Testis (tissue), 3 donors: ENCODE measurements around the gene ELOVL1. TPM values are rescaled to one million over a fixed set of nuclear protein-coding genes. Genes with fewer than 3 reads are reported as not detected.

Experiments used
- DNase-seq: peaks from one replicate; pipeline ENCODE4 v3.0.0-alpha.2; 2019
- H3K27ac ChIP-seq, 2 donors: fragments of 200-600 bp; sonication (generic); one replicate each; pipeline ENCODE4 v1.5.1; 2019
- H3K27me3 ChIP-seq: fragments of 200-600 bp; sonication (generic); one replicate; pipeline ENCODE4 v1.5.1; 2019
- H3K36me3 ChIP-seq: fragments of 200-600 bp; sonication (generic); one replicate; pipeline ENCODE4 v1.5.1; 2017; ENCODE audit warnings: low read depth; ENCODE audit errors: missing control alignments
- H3K4me1 ChIP-seq: fragments of 200-600 bp; sonication (generic); one replicate; pipeline ENCODE4 v1.5.1; 2019
- H3K4me3 ChIP-seq, 2 donors: fragments of 200-600 bp; sonication (generic); one replicate each; pipeline ENCODE4 v1.5.1; 2017 to 2019
- H3K9me3 ChIP-seq: fragments of 200-600 bp; sonication (generic); one replicate; pipeline ENCODE4 v1.5.1; 2017
- POLR2A ChIP-seq: fragments of 450-650 bp; IDR thresholded peaks from one replicate; pipeline ENCODE4 v1.6.1; 2017; ENCODE audit warnings: antibody characterized with exemption, mild to moderate bottlenecking, moderate library complexity
- WGBS, 2 donors: methylation state at CpG; one replicate each; pipeline ENCODE4 v1.1.5; 2018; 5-methylcytosine and 5-hydroxymethylcytosine counted together
- intact Hi-C: fragments of 100-400 bp; cut with DNase I; formaldehyde crosslinking; loops from one replicate; pipeline ENCODE4 v1.15.1; 2023; ENCODE audit warnings: low total_unique reads
- polyA plus RNA-seq: library from polyadenylated mRNA; stranded (reverse); fragments of 350-450 nt; fragmentation: Illumina TruSeq; extraction: RNeasy Lipid Tissue Mini Kit (QIAGEN cat#74804); gene quantifications from one replicate; pipeline ENCODE4 v1.2.3, GENCODE V29; 2014; ENCODE audit warnings: low read depth, low replicate concordance; ENCODE audit not compliant: insufficient read depth
- total RNA-seq, 2 donors: library from RNA; depleted of rRNA; stranded (reverse); fragments of >200 nt; gene quantifications; one replicate each; pipeline ENCODE4 v1.2.3, GENCODE V29; 2016
- TF ChIP-seq, protein P1 (sequence below), 3 experiments: fragments of 450-650 bp in 2 of 3; fragments of 200-600 bp in 1 of 3; sonication (generic) in 1 of 3; IDR thresholded peaks; one replicate each; pipeline ENCODE4 v1.5.1; 2016 to 2019; ENCODE audit warnings: antibody characterized with exemption in 3 of 3, mild to moderate bottlenecking in 2 of 3, moderate library complexity in 1 of 3

Gene ELOVL1
- total and polyA plus RNA-seq, 3 donors from 2014 or later: 30.6 to 51.5 (median 40.1) TPM

DNA sequence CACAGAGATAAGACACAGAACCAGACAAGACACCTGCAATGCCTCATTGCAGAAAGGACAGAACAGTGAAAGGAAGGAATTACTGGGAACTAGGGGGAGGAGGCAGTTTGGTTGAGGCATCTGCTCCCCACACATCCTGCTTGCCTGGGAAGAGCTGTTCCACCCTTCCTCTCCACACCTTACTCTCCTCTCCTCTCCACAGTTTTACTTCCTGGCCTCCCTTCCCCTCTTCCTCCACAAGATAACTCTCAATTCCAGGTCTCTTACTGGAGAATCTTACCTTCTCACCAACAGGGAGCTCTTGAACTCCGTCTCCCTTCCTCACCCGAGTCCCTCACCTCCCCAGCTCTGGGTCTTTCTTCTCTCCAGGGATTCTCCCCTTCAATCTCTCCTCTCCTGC is 2.1 kb downstream of the ELOVL1 start:
- no peaks in the 10 kb centered on the region for H3K27me3 ChIP-seq
- 81 to 90% methylated on average over 2 of the region's 2 CpGs for WGBS, 2 donors
- no peak overlapping the region for H3K27ac ChIP-seq
- H3K4me1 ChIP-seq: peaks cover 18% of the 10 kb centered on the region
- no peak for DNase-seq
- H3K4me3 ChIP-seq: no peak overlapping the region
- intact Hi-C loops: no loop called here
- TF ChIP-seq, protein P1, sequence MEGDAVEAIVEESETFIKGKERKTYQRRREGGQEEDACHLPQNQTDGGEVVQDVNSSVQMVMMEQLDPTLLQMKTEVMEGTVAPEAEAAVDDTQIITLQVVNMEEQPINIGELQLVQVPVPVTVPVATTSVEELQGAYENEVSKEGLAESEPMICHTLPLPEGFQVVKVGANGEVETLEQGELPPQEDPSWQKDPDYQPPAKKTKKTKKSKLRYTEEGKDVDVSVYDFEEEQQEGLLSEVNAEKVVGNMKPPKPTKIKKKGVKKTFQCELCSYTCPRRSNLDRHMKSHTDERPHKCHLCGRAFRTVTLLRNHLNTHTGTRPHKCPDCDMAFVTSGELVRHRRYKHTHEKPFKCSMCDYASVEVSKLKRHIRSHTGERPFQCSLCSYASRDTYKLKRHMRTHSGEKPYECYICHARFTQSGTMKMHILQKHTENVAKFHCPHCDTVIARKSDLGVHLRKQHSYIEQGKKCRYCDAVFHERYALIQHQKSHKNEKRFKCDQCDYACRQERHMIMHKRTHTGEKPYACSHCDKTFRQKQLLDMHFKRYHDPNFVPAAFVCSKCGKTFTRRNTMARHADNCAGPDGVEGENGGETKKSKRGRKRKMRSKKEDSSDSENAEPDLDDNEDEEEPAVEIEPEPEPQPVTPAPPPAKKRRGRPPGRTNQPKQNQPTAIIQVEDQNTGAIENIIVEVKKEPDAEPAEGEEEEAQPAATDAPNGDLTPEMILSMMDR (IDR thresholded peaks at IDR 0.05): no peak
- no peak for TF ChIP-seq POLR2A
- H3K9me3 ChIP-seq: no peaks in the 10 kb centered on the region
- no peaks in the 10 kb centered on the region for H3K36me3 ChIP-seq

DNA sequence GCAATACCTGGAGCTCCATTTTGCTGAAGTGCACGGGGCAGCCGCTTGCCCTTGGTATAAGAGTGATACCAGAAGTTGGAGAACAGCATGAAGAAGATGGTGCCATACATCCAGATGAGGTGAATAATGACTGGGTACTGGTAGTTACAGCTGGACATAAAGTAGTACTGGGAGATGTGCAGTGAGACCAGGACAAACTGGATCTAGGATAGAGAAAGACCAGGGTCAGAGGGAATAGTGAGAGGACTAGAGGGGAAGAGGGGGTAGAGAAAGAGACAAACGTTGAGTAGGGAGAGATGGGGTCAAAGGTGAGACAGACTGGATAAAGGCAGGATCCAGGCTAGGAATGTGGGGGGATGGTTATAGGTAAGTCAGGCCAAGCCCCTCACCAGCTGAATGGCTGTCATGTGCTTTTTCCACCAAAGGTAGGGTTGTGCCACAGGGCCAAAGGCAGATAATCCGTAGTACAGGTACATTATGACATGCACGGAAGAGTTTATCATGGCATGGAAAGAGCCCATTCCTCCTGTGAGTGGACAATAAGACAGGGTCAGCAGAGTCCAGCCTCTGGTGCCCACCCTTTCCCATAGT is 3.8 kb downstream of the ELOVL1 start:
- H3K9me3 ChIP-seq: no peaks in the 10 kb centered on the region
- H3K4me1 ChIP-seq: peaks cover 17% of the 10 kb centered on the region
- no peak for TF ChIP-seq POLR2A
- TF ChIP-seq, protein P1 (IDR thresholded peaks at IDR 0.05): no peak
- intact Hi-C loops: no loop called here
- no peaks in the 10 kb centered on the region for H3K27me3 ChIP-seq
- H3K36me3 ChIP-seq: no peaks in the 10 kb centered on the region
- 80 to 84% methylated on average over 5 of the region's 5 CpGs for WGBS, 2 donors
- no peak for DNase-seq
- H3K27ac ChIP-seq: no peak overlapping the region
- H3K4me3 ChIP-seq: no peak overlapping the region

DNA sequence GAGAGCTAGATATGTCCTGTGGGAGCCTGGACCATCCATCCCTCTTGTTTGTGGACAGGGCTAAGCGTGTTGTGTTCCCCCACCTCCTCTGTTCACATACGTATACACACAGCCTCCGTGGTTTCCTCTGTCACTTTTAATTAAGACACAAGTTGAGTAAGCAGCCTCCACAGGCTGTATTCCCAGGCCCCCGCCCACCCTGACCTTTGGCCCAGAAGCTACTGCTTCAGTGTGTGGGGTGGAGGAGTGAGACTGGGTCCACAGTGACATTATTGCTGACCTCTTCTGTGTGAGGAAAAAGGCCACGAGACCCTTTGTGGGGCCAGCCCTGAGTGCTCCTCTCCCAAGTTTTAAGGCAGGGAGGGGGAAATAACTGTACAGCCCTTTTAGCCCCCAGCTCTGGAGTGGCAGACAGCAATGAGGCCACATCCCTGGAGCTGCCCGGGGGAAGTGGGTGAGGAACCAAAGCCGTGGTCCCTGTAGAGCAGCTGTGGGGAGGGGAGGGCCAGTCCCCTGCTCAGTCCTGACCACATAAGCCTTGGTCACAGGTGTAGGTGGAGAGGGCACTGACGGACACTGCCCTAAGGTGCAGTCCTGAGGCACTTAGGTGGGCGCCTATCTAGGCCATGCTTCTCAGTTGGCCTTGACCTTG is 4.4 kb downstream of the ELOVL1 start:
- H3K27ac ChIP-seq: no peak overlapping the region
- intact Hi-C loops: no loop called here
- WGBS, 2 donors: 79 to 83% methylated on average over 7 to 9 of the region's 9 CpGs
- H3K4me1 ChIP-seq: peaks cover 11% of the 10 kb centered on the region
- TF ChIP-seq, protein P1 (IDR thresholded peaks at IDR 0.05): no peak
- no peak for TF ChIP-seq POLR2A
- H3K36me3 ChIP-seq: no peaks in the 10 kb centered on the region
- H3K4me3 ChIP-seq: no peak overlapping the region
- no peaks in the 10 kb centered on the region for H3K27me3 ChIP-seq
- no peaks in the 10 kb centered on the region for H3K9me3 ChIP-seq
- DNase-seq: no peak

DNA sequence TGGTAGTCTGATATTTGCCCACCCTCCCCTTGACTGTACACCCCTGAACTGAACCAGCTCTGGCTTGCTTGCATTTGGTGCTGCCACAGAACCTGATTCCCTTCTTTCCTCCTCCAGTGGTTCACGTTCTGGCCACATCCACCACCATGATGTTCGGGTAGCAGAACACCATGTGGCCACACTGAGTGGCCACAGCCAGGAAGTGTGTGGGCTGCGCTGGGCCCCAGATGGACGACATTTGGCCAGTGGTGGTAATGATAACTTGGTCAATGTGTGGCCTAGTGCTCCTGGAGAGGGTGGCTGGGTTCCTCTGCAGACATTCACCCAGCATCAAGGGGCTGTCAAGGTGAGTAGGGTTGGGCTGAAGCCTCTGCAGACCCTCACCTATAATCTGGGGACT is 7.2 kb downstream of the ELOVL1 start:
- Histone ChIP-seq H3K9me3 (no peaks in the 10 kb centered on the region), H3K4me3 (no peak overlapping the region), H3K27me3 (no peaks in the 10 kb centered on the region), H3K27ac (no peak overlapping the region), H3K36me3 (no peaks in the 10 kb centered on the region), H3K4me1 (no peaks in the 10 kb centered on the region)
- 73 to 86% methylated on average over 2 to 4 of the region's 4 CpGs for WGBS, 2 donors
- no peak for DNase-seq
- no peak for TF ChIP-seq POLR2A
- TF ChIP-seq, protein P1 (IDR thresholded peaks at IDR 0.05): no peak
- intact Hi-C loops: no loop called here

DNA sequence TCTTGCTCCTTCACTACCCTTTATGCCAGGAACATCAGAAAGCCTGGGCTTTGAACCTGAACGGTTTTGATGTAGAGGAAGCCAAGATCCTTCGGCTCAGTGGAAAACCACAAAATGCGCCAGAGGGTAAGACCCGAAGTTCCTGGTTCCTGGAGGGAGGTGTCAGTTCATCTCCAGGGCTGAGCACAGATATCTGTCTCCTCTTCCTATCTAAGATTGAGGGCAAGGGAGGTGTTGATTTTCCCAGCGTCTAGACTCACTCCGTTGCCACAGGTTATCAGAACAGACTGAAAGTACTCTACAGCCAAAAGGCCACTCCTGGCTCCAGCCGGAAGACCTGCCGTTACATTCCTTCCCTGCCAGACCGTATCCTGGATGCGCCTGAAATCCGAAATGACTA is 8.1 kb downstream of the ELOVL1 start:
- Histone ChIP-seq H3K36me3 (no peaks in the 10 kb centered on the region), H3K4me1 (no peaks in the 10 kb centered on the region), H3K4me3 (peak overlapping the region; percentile 69 to 74), H3K9me3 (no peaks in the 10 kb centered on the region), H3K27me3 (no peaks in the 10 kb centered on the region), H3K27ac (peak overlapping the region in 1 of 2 donors; percentile 84)
- TF ChIP-seq, protein P1 (IDR thresholded peaks at IDR 0.05): no peak
- no peak for TF ChIP-seq POLR2A
- WGBS, 2 donors: 30 to 39% methylated on average over 11 of the region's 11 CpGs
- no peak for DNase-seq
- intact Hi-C loops: no loop called here
